ENCODE results near the gene ELMO1. TPM values are rescaled to one million over a fixed set of nuclear protein-coding genes. Genes with fewer than 3 reads are reported as not detected.
A peak's percentile ranks its signal among the peaks of the same experiment; 100 is the strongest.

Gene ELMO1
- total RNA-seq, 1 donor from 2014 or later, result 132 TPM

DNA sequence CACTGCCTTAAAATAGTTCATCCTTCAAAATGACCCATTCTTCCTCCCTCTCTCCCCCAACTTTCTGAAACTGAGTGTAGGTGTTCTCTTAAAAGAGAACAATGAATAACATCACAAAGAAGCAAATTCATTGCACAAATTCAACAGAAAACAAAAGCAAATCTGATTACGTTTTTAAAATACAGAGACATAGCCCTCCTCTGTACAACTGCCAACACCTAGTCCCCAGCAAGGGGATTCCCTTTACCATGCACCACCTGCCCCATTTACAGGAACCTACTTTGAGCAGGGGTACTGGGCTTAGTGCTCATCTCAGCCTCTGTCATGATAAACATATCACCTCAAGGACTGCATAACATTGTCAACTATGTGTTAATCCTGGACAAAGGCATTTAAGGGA is 421.6 kb downstream of the ELMO1 start:
- Mint-ChIP-seq H3K27me3 (no peaks in the 10 kb centered on the region), H3K36me3 (ENCODE audit: low read depth) (peaks cover 56% of the 10 kb centered on the region), H3K9me3 (no peaks in the 10 kb centered on the region), H3K4me1 (no peaks in the 10 kb centered on the region), H3K4me3 (no peak overlapping the region), H3K27ac (no peak overlapping the region)
- ChIA-PET POLR2A (no interaction called here), CTCF (no interaction called here)
- DNase-seq (no peak), ATAC-seq (ENCODE audit: low read depth) (no peak)
- intact Hi-C loops (cut with micrococcal nuclease), result no loop called here
- TF ChIP-seq, protein P1, sequence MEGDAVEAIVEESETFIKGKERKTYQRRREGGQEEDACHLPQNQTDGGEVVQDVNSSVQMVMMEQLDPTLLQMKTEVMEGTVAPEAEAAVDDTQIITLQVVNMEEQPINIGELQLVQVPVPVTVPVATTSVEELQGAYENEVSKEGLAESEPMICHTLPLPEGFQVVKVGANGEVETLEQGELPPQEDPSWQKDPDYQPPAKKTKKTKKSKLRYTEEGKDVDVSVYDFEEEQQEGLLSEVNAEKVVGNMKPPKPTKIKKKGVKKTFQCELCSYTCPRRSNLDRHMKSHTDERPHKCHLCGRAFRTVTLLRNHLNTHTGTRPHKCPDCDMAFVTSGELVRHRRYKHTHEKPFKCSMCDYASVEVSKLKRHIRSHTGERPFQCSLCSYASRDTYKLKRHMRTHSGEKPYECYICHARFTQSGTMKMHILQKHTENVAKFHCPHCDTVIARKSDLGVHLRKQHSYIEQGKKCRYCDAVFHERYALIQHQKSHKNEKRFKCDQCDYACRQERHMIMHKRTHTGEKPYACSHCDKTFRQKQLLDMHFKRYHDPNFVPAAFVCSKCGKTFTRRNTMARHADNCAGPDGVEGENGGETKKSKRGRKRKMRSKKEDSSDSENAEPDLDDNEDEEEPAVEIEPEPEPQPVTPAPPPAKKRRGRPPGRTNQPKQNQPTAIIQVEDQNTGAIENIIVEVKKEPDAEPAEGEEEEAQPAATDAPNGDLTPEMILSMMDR (IDR thresholded peaks at IDR 0.05), result no peak

DNA sequence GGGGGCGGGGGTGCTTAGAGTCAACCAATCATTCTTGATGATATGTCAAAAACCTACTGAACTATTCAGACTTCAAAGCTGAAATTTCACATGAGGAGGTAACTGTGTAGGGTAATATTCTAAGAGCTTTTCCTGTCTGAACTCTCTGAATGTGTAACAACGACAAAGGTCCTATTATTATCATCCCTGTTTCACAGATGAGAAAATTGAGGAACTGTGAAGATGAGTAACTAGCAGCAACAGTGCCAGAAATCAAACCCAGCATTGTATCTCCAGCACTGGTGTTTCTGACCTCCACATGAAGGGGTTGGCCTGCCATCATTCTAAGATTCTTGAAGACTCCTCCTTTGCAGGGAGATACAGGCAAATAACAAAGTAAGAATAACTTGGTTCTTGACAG is 429.7 kb downstream of the ELMO1 start:
- peaks cover 9% of the 10 kb centered on the region for H3K4me1 Mint-ChIP-seq
- no peaks in the 10 kb centered on the region for H3K27me3 Mint-ChIP-seq
- ChIA-PET CTCF (no interaction called here), POLR2A (no interaction called here)
- peaks cover 37% of the 10 kb centered on the region for H3K36me3 Mint-ChIP-seq (ENCODE audit: low read depth)
- intact Hi-C loops (cut with micrococcal nuclease), result no loop called here
- no peak overlapping the region for H3K27ac Mint-ChIP-seq
- TF ChIP-seq, protein P1 (IDR thresholded peaks at IDR 0.05), result no peak
- no peak overlapping the region for H3K4me3 Mint-ChIP-seq
- ATAC-seq (ENCODE audit: low read depth) (no peak), DNase-seq (no peak)
- H3K9me3 Mint-ChIP-seq, result no peaks in the 10 kb centered on the region

DNA sequence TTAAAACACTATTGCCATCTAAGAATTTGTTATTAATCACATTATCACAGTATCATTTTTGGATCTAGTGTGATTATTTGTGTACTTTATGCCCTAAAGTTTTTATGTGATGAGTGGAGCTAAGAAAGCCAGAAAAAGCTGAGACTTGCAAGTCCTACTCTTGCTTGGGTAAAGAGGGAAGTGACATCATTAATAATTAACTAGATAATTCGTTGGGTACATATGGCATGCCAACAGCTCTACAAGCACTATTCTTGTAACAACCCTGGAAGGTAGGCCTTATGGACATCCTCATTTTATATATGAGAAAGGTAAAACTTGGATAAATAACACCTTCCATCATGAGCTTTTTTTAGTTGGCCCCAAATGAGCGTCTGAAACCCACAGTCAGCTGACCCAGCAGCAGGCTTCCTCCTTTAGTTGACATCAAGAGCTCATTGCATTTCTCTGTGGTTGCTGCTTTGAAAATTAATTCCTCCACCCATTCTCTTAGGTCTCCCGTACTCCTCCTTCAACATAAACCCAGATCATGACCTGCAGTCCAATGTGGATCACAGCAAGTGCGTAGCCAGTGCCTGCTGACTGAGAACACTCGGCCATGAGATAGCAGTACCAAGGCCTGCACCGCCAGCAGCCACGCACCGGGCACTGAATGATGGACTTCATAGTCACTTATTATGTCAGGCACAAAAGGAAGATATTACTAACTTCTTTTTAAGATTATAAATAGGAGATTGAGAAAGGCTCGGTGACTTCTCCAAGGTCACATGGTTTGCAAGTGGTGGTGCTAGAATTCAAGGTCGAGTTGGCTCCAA is 432.4 kb downstream of the ELMO1 start:
- ATAC-seq (ENCODE audit: low read depth), result no peak
- ChIA-PET POLR2A (no interaction called here), CTCF (no interaction called here)
- peaks cover 9% of the 10 kb centered on the region for H3K4me1 Mint-ChIP-seq
- no peak for DNase-seq
- TF ChIP-seq, protein P1 (IDR thresholded peaks at IDR 0.05), result no peak
- no peaks in the 10 kb centered on the region for H3K9me3 Mint-ChIP-seq
- intact Hi-C loops (cut with micrococcal nuclease), result no loop called here
- H3K4me3 Mint-ChIP-seq, result no peak overlapping the region
- peaks cover 50% of the 10 kb centered on the region for H3K36me3 Mint-ChIP-seq (ENCODE audit: low read depth)
- peak overlapping the region; percentile 24 for H3K27ac Mint-ChIP-seq
- H3K27me3 Mint-ChIP-seq, result no peaks in the 10 kb centered on the region

DNA sequence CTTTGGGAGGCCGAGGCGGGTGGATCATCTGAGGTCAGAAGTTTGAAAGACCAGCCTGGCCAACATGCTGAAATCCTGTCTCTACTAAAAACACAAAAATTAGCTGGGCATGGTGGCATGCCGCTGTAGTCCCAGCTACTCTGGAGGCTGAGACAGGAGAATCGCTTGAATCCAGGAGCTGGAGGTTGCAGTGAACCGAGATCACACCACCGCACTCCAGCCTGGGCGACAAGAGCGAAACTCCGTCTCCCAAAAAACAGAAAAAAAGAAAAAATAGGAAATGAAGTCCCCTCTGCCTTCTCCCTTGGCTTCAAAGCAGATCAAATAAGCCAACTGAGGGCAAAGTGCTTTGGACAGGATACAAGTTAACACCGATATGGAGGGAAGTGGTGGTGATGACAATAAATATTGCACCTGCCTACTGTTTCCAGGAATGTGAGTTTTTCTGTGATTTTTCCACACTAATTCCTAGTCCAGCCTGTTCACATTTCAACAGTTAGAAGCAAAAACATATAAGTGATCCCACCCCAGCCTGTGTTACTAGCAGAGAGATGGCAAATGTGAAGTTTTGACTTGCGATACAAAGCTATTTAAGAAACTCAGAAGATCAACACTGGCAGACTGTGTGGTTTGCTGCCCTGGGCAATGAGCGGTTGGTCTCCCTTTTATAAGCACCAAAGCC is 433.2 kb downstream of the ELMO1 start:
- intact Hi-C loops (cut with micrococcal nuclease), result no loop called here
- DNase-seq, result no peak
- no peak for ATAC-seq (ENCODE audit: low read depth)
- TF ChIP-seq, protein P1 (IDR thresholded peaks at IDR 0.05), result no peak
- ChIA-PET POLR2A (no interaction called here), CTCF (no interaction called here)
- Mint-ChIP-seq H3K9me3 (no peaks in the 10 kb centered on the region), H3K4me3 (no peak overlapping the region), H3K36me3 (ENCODE audit: low read depth) (peaks cover 57% of the 10 kb centered on the region), H3K27ac (no peak overlapping the region), H3K27me3 (no peaks in the 10 kb centered on the region), H3K4me1 (peaks cover 9% of the 10 kb centered on the region)

DNA sequence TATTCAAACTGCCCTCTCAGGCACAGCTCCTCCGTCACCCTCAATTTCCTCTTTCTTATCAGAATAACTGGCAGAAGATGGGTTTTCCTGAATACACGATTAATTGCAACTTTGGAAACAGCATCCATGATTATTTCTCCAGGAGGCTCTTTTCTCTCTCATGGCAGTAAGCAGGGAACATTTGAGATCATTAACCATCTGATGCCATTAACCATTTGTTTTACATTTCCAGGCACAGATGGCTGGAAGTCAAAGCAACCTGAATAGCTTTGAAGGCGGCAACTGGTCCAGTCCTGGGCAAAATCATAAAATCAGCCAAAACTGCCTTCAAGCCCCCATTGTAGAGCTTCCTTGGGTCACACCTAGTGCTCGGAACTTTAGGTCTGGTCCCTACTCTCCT is 434.9 kb downstream of the ELMO1 start:
- H3K36me3 Mint-ChIP-seq (ENCODE audit: low read depth), result peaks cover 63% of the 10 kb centered on the region
- H3K27me3 Mint-ChIP-seq, result no peaks in the 10 kb centered on the region
- H3K9me3 Mint-ChIP-seq, result no peaks in the 10 kb centered on the region
- intact Hi-C loops (cut with micrococcal nuclease), result no loop called here
- ChIA-PET CTCF (no interaction called here), POLR2A (no interaction called here)
- ATAC-seq (ENCODE audit: low read depth), result no peak
- peaks cover 9% of the 10 kb centered on the region for H3K4me1 Mint-ChIP-seq
- TF ChIP-seq, protein P1 (IDR thresholded peaks at IDR 0.05), result no peak
- no peak overlapping the region for H3K4me3 Mint-ChIP-seq
- DNase-seq, result no peak
- H3K27ac Mint-ChIP-seq, result peak overlapping the region; percentile 61

Measured in activated B cell treated with CpG ODN at 0.5 μM for 24 hours (primary cell).